HG03039 (cell line): Measurements from ENCODE around the gene CDC42EP4.

Source experiments
- ATAC-seq: cut with Tn5 transposase; IDR thresholded peaks from one replicate; pipeline ENCODE4 v1.9.1; 2021; ENCODE audit warnings: mild to moderate bottlenecking, moderate library complexity; ENCODE audit not compliant: unreplicated experiment

The CDC42EP4 gene

DNA sequence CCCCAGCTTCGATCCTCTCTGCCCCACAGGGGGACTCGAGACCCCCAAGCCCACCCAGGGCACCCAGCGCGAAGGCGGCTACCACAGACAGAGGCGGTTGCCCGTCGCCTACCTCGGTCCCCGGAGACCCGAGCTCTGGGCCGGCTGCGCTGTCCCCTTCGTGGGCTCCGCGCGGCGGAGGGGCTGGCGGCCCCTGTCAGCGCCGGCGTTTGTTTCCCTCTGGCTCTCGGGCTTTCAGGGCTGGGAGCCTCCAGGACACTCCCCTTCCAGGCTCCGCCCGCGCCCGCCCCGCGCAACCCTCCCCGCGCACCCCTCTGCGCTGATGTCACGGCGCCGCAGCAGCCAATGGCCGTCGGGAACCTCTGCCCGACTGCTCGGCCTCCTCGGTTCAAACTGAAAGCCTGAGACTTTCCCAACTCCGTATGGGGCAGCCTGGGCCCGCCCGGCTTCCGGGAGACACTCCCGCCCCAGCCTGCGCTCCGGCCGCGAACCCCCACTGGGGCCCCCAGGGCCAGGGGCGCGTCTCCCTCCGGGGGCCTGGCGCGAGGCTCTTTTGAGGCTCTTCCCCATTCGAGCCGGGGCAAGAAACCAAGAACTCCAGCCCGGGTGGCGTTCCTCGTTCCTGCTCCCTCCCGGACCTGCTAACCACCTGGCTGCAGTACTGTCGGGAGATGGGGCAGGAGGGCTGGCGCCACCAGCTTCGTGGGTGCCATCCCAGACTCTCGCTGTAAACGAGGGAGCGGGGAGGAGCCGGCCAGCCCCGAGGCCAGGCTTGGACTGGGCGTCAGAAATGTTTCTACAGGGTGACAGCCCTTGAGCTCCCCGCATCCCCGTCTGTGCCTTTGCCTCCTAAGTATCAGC, at the start of gene CDC42EP4:
Gene CDC42EP4, minus strand, starts transcription at position 221 of the 861 bp plus-strand sequence. CDS start 25,501 bp downstream, outside the sequence.
- ATAC-seq, result peak; percentile 90

GRCh38 chr17:73360961-73361761, 49.4 kb upstream of the CDC42EP4 start:
- no peak for ATAC-seq

DNA sequence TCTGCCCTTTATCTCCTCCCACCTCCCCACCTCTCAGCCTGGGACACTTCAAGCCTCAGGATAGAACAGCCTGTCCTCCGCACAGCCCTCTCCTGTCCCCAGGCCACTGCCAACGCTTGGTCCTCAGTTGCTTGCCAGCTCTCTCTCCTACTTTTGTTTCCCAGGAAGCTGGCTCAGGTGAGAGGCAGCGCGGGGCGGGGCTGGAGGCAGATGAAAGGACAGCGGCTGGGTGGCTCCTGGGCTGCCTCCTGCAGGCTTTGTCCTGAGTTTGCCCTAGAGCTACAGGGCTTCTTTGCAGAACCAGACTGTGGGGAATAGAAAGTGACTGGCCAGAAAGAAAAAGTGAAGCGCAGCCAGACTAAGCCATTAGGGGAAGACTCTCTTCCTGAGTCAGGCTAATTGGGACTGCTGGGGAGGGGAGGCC, 48.2 kb upstream of the CDC42EP4 start:
- ATAC-seq, result no peak

DNA sequence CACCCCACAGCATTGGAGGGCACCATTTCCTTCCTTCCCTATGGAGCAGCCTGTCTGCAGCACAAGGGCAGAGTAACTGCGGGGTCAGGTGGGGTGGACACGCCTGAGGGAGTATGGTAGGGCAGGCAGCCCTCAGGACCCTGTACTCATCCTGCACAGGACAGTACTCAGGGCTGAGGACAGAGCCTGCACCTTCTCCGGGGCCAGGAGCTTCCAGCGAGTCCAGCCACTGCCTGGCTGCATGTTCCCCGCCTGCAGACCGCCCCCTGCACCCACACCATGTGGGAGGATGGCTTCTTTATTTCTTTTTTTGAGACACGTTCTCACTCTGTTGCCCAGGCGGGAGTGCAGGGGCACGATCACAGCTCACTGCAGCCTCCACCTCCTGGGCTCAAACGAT, 47.6 kb upstream of the CDC42EP4 start:
- ATAC-seq, result no peak

- no peak for ATAC-seq
These were observed 46.9 kb upstream of the CDC42EP4 start for GRCh38 chr17:73358668-73359067.

DNA sequence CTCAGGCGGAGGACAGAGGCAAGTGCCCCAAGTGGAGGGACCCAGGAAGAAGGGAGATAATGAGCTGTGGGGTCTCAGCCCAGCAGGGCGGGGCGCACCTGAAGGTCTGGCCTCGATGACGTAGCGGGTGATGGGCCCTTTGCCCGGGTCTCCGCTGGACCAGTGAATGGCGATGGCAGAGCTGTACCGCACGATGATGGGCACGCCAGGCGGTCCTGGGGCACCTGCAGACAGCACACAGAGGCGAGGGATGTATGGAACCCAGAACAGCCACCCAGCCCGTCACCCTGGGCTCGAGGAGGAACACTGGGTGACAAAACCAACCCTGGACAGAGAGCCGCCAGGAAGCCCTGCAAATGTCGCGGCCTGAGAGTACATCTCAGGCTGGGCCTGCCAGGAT, 46.2 kb upstream of the CDC42EP4 start:
- no peak for ATAC-seq

- no peak for ATAC-seq
These were observed 45.5 kb upstream of the CDC42EP4 start for GRCh38 chr17:73357318-73357717.

- ATAC-seq, result no peak
These were observed 44.9 kb upstream of the CDC42EP4 start for GRCh38 chr17:73356561-73357170.

DNA sequence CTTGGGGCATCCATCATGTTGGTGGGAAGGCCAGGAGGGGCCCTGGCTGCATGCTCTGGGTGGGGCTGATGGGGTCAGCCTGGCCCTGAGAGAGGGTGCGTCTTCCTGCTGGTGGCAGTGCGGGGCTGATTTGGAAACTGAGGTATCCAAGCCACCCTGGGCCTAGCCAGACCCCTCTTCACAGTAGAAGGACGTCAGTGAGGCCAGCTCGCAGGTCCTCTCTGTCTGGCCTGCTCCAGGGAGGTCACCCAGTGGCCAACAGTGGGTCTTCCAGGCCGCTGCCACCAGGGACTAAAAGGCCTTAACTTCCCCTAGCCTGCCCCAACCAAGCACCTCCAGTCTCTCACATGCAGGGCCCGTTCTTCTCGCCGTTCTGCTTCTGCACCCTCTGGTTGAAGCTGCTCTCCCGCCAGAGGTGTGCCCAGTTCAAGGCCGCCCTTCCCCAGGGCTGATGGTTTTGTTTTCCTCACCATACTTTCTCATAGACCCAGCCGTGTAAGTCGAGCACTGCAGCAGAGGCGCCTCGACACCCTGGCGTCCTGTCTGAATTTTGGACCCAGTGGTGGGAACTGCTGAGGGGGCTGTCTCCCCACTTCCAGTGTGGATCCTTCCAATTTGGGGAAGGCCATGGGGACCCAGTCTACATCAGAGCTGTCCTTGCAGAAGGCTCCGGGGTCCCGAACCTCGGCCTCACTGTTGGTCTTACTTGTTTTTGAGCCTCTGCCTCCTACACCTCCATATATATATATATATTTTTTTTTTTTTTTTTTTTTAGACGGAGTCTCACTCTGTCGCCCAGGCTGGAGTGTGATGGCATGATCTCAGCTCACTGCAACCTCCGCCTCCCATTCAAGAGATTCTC, 42.9 kb upstream of the CDC42EP4 start:
- no peak for ATAC-seq

DNA sequence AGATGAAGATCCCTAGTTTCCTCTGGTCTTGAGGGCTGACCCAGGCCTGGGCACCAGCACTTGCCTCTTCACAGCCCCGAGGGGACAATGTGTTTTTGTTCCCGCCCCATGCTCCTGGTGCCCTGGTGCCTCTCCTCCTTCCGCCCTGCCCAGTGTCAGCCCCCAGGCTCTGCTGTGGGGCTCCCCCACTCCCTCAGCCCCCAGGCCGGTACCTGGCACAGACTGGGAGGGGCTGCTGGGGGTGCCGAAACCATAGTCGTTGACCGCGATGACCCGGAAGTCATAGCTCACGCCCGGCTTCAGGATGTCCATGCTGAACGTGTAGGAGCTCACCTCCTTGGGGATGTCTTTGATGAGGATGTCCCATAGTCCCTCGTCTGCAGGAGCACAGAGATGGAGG, 40.5 kb upstream of the CDC42EP4 start:
- ATAC-seq, result no peak

- no peak for ATAC-seq
These were observed 40.0 kb upstream of the CDC42EP4 start for GRCh38 chr17:73351764-73352163.

DNA sequence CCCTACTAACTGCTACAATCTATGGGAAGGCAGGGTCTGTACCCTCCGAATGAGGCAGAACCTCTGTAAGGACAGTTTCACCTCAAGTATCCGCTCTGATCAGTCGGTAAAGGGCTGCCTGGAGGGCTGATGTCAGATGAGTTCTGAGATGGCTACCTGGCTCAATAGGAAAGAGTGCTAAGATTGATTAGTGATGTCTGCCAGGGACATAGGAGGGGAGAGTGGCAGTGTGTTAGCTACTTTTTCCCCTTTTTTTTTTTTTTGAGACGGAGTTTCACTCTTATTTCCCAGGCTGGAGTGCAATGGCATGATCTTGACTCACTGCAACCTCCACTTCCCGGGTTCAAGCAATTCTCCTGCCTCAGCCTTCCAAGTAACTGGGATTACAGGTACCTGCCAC, 39.1 kb upstream of the CDC42EP4 start:
- no peak for ATAC-seq

- ATAC-seq, result no peak
These were observed 37.8 kb upstream of the CDC42EP4 start for GRCh38 chr17:73349647-73350046.

DNA sequence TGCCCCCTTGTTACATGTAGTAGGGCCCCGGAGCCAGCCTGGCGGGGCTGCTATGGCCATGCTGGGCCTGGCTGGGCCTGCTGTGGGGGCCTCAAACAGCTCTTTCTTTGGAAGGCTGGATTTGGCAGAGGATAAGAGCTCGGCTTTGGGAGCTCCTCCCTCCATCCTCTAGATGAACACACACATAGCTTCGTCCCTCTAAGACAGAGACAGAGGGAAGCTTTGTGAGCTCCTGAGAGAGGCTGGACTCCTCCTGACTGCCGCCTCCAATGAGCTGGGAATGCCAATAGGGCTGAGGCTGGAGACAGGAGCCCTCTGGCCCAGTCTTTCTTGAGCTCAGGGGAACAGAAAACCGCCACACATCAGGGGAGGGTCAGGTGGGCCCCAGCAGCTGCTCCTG, 37.3 kb upstream of the CDC42EP4 start:
- ATAC-seq, result no peak

- no peak for ATAC-seq
These were observed 37.0 kb upstream of the CDC42EP4 start for GRCh38 chr17:73348829-73349095.

GRCh38 chr17:73348018-73348828, 36.4 kb upstream of the CDC42EP4 start:
- ATAC-seq, result no peak

- ATAC-seq, result no peak
These were observed 35.5 kb upstream of the CDC42EP4 start for GRCh38 chr17:73347351-73347750.

GRCh38 chr17:73346501-73347162, 34.8 kb upstream of the CDC42EP4 start:
- no peak for ATAC-seq

DNA sequence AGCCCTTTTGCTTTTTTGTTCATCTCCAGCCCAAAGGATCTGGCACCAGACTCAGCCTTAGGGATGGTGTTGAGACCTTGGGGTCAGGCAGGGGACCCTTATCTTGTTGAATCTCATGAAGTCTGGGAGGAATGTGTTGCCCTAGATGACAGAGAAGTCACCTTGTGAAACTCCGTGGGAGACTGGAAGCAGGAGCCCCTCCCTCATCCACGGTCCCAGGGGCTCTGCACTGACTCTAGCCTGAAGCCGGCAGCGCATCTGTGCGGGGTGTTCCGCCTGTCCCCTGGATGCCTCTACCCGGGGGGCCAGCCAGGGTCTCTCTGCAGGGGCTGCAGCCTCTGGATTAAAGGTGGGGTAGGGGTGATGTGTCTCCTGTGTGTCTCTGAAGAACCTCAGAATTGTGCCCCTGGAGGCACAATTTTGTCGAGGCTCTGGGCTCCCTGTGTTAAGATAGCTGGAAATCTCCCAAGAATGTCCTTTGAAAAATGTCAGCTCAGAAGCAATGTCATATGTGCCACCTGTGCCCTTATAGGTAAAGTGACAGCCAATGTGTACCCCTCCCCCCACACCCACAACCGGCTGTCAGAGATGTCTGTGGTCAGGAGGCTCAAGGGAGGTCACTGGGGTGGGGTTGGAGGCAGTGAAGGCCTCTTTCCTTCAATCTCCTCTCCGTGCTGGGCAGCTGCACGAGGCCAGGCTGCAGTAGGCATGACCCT, 32.1 kb upstream of the CDC42EP4 start:
- no peak for ATAC-seq
